ENCODE measurements around the gene KRABD2.

KRABD2 gene

GRCh38 chr17:8405499-8406016 lies 29.1 kb upstream of the KRABD2 start:
- Histone ChIP-seq H3K27me3 (ENCODE audit: control insufficient read depth, low read length) (peaks cover 5% of the 10 kb centered on the region; the same call in 1 of the 2 replicates), H3K4me2 (ENCODE audit: low read length) (no peak overlapping the region), H3K9me2 (replicated peaks; ENCODE audit: control insufficient read depth, low read length) (no peaks in the 10 kb centered on the region), H4K20me1 (ENCODE audit: control insufficient read depth, insufficient read depth, low read depth, low read length) (no peaks in the 10 kb centered on the region), H3K9me3 (ENCODE audit: control insufficient read depth, insufficient read depth, low read length) (no peaks in the 10 kb centered on the region), H3F3A (ENCODE audit: control insufficient read depth, insufficient read depth) (no peaks in the 10 kb centered on the region), H3K79me2 (ENCODE audit: control insufficient read depth, low read length) (no peaks in the 10 kb centered on the region), H3K27ac (ENCODE audit: low read depth, low read length) (no peak overlapping the region), H3K4me1 (ENCODE audit: control insufficient read depth, low read length) (peaks cover 3% of the 10 kb centered on the region), H3K4me3 (ENCODE audit: low read length) (no peak overlapping the region), H3K36me3 (ENCODE audit: control insufficient read depth, low read length) (no peaks in the 10 kb centered on the region)
- TF ChIP-seq CTCF (IDR thresholded peaks at IDR 0.05; ENCODE audit: low read depth, low read length, poor library complexity, severe bottlenecking), result no peak
- no peak for TF ChIP-seq EZH2phosphoT487 (IDR thresholded peaks at IDR 0.05; ENCODE audit: borderline replicate concordance, low read length)

- no peaks in the 10 kb centered on the region for H3F3A ChIP-seq (ENCODE audit: control insufficient read depth, insufficient read depth)
- H3K36me3 ChIP-seq (ENCODE audit: control insufficient read depth, low read length), result no peaks in the 10 kb centered on the region
- H3K4me1 ChIP-seq (ENCODE audit: control insufficient read depth, low read length), result no peaks in the 10 kb centered on the region
- no peaks in the 10 kb centered on the region for H3K9me3 ChIP-seq (ENCODE audit: control insufficient read depth, insufficient read depth, low read length)
- no peaks in the 10 kb centered on the region for H3K79me2 ChIP-seq (ENCODE audit: control insufficient read depth, low read length)
- TF ChIP-seq EZH2phosphoT487 (IDR thresholded peaks at IDR 0.05; ENCODE audit: borderline replicate concordance, low read length) (no peak), CTCF (IDR thresholded peaks at IDR 0.05; ENCODE audit: low read depth, low read length, poor library complexity, severe bottlenecking) (no peak)
- H3K4me2 ChIP-seq (ENCODE audit: low read length), result no peak overlapping the region
- H4K20me1 ChIP-seq (ENCODE audit: control insufficient read depth, insufficient read depth, low read depth, low read length), result no peaks in the 10 kb centered on the region
- peaks cover 9% of the 10 kb centered on the region; the same call in 1 of the 2 replicates for H3K27me3 ChIP-seq (ENCODE audit: control insufficient read depth, low read length)
- no peak overlapping the region for H3K27ac ChIP-seq (ENCODE audit: low read depth, low read length)
- no peaks in the 10 kb centered on the region for H3K9me2 ChIP-seq (replicated peaks; ENCODE audit: control insufficient read depth, low read length)
- no peak overlapping the region for H3K4me3 ChIP-seq (ENCODE audit: low read length)
These were observed 26.5 kb upstream of the KRABD2 start for GRCh38 chr17:8402921-8403536.

- Histone ChIP-seq H3K9me3 (ENCODE audit: control insufficient read depth, insufficient read depth, low read length) (no peaks in the 10 kb centered on the region), H4K20me1 (ENCODE audit: control insufficient read depth, insufficient read depth, low read depth, low read length) (no peaks in the 10 kb centered on the region), H3K27me3 (ENCODE audit: control insufficient read depth, low read length) (peaks cover 12% of the 10 kb centered on the region; the same call in 1 of the 2 replicates), H3K4me3 (ENCODE audit: low read length) (no peak overlapping the region), H3K4me2 (ENCODE audit: low read length) (no peak overlapping the region), H3K27ac (ENCODE audit: low read depth, low read length) (no peak overlapping the region), H3K9me2 (replicated peaks; ENCODE audit: control insufficient read depth, low read length) (no peaks in the 10 kb centered on the region), H3K79me2 (ENCODE audit: control insufficient read depth, low read length) (no peaks in the 10 kb centered on the region), H3K4me1 (ENCODE audit: control insufficient read depth, low read length) (no peaks in the 10 kb centered on the region), H3F3A (ENCODE audit: control insufficient read depth, insufficient read depth) (no peaks in the 10 kb centered on the region), H3K36me3 (ENCODE audit: control insufficient read depth, low read length) (no peaks in the 10 kb centered on the region)
- TF ChIP-seq EZH2phosphoT487 (IDR thresholded peaks at IDR 0.05; ENCODE audit: borderline replicate concordance, low read length), result no peak
- TF ChIP-seq CTCF (IDR thresholded peaks at IDR 0.05; ENCODE audit: low read depth, low read length, poor library complexity, severe bottlenecking), result no peak
These were observed 24.6 kb upstream of the KRABD2 start for GRCh38 chr17:8401107-8401506.
